Astrocyte (in vitro differentiated cells and primary cell): ENCODE measurements around the gene SETD1B.

ENCODE experiments used
- CTCF ChIP-seq: IDR thresholded peaks from 2 replicates; pipeline ENCODE4 v1.5.1; 2011; ENCODE audit warnings: low read depth, mild to moderate bottlenecking, inconsistent platforms, low read length, moderate library complexity; ENCODE audit not compliant: insufficient read depth
- EZH2 ChIP-seq: IDR thresholded peaks from 2 replicates; pipeline ENCODE4 v1.6.1; 2012; ENCODE audit warnings: mild to moderate bottlenecking, low read length, inconsistent platforms; ENCODE audit not compliant: insufficient read depth

GRCh38 chr12:121786440-121786825 is 17.4 kb upstream of the SETD1B start:
- TF ChIP-seq CTCF (no peak), EZH2 (no peak)
